AG04449 (cell line): Measurements from ENCODE around the gene OSBPL2.

ENCODE experiments used
- CTCF ChIA-PET: fragments of 350-600 bp; formaldehyde crosslinking; extraction: SDS; loops from one replicate; lab custom pipeline; 2021; ENCODE audit warnings: antibody characterized with exemption; lab: Yijun Ruan, JAX
- POLR2A ChIA-PET: fragments of 400-600, 350-600 bp; formaldehyde crosslinking; extraction: SDS; loops from one replicate; lab custom pipeline; 2020; ENCODE audit warnings: antibody characterized with exemption, inconsistent platforms; lab: Yijun Ruan, JAX
- DNase-seq: peaks from one replicate; pipeline ENCODE4 v3.0.0-alpha.2; 2010; ENCODE audit warnings: low read depth, low spot score
- H3K4me3 ChIP-seq: 2 replicates; pipeline ENCODE4 v1.5.1; 2011; ENCODE audit warnings: low read depth, mild to moderate bottlenecking, control low read depth, low read length
- CTCF ChIP-seq: IDR thresholded peaks from one replicate; pipeline ENCODE4 v1.5.1; 2011; ENCODE audit warnings: mild to moderate bottlenecking, moderate library complexity, low read length, control low read depth, inconsistent platforms; ENCODE audit not compliant: insufficient read depth; ENCODE audit errors: missing control alignments

OSBPL2 gene

GRCh38 chr20:62210496-62210855 is 27.8 kb upstream of the OSBPL2 start:
- POLR2A ChIA-PET, result no interaction called here
- no peak for DNase-seq
- CTCF ChIA-PET, result no interaction called here
- no peak overlapping the region for H3K4me3 ChIP-seq
- TF ChIP-seq CTCF, result no peak

- no peak overlapping the region for H3K4me3 ChIP-seq
- no peak for DNase-seq
- TF ChIP-seq CTCF, result no peak
- ChIA-PET CTCF (interaction anchor here (1.6 kb wide), 1 partner anchor 24 kb away, joined by 3 read pairs; no protein-coding TSS in a partner anchor), POLR2A (no interaction called here)
Observed at GRCh38 chr20:62211216-62211615, 27.1 kb upstream of the OSBPL2 start.

GRCh38 chr20:62211769-62212288 is 26.5 kb upstream of the OSBPL2 start:
- ChIA-PET CTCF (interaction anchor here (1.6 kb wide), 1 partner anchor 23 kb away, joined by 3 read pairs; no protein-coding TSS in a partner anchor), POLR2A (no interaction called here)
- no peak overlapping the region for H3K4me3 ChIP-seq
- no peak for TF ChIP-seq CTCF
- no peak for DNase-seq

- DNase-seq, result no peak
- TF ChIP-seq CTCF, result no peak
- CTCF ChIA-PET, result interaction anchor here (1.6 kb wide), 1 partner anchor 23 kb away, joined by 3 read pairs; no protein-coding TSS in a partner anchor
- POLR2A ChIA-PET, result no interaction called here
- no peak overlapping the region for H3K4me3 ChIP-seq
Observed at GRCh38 chr20:62212299-62212698, 26.0 kb upstream of the OSBPL2 start.

GRCh38 chr20:62214067-62214466 is 24.3 kb upstream of the OSBPL2 start:
- POLR2A ChIA-PET, result no interaction called here
- no peak overlapping the region for H3K4me3 ChIP-seq
- no peak for TF ChIP-seq CTCF
- DNase-seq, result no peak
- CTCF ChIA-PET, result no interaction called here

GRCh38 chr20:62215020-62215990 is 23.0 kb upstream of the OSBPL2 start:
- ChIA-PET CTCF (interaction anchor here (0.6 kb wide), 1 partner anchor 178 kb away, joined by 3 read pairs; no protein-coding TSS in a partner anchor), POLR2A (no interaction called here)
- DNase-seq, result no peak

More at GRCh38 chr20:62215020-62215990, 23.0 kb upstream of the OSBPL2 start:
- TF ChIP-seq CTCF, result no peak
- no peak overlapping the region for H3K4me3 ChIP-seq
